GM18870 (cell line): ENCODE results near the gene HOXA3.

Experiments
- ATAC-seq: cut with Tn5 transposase; IDR thresholded peaks from one replicate; pipeline ENCODE4 v1.9.1; 2021; ENCODE audit warnings: moderate library complexity; ENCODE audit not compliant: unreplicated experiment

HOXA3 gene

GRCh38 chr7:27189997-27190748 is 37.8 kb upstream of the HOXA3 start:
- ATAC-seq: no peak

GRCh38 chr7:27189295-27189996 is 37.1 kb upstream of the HOXA3 start:
- no peak for ATAC-seq

DNA sequence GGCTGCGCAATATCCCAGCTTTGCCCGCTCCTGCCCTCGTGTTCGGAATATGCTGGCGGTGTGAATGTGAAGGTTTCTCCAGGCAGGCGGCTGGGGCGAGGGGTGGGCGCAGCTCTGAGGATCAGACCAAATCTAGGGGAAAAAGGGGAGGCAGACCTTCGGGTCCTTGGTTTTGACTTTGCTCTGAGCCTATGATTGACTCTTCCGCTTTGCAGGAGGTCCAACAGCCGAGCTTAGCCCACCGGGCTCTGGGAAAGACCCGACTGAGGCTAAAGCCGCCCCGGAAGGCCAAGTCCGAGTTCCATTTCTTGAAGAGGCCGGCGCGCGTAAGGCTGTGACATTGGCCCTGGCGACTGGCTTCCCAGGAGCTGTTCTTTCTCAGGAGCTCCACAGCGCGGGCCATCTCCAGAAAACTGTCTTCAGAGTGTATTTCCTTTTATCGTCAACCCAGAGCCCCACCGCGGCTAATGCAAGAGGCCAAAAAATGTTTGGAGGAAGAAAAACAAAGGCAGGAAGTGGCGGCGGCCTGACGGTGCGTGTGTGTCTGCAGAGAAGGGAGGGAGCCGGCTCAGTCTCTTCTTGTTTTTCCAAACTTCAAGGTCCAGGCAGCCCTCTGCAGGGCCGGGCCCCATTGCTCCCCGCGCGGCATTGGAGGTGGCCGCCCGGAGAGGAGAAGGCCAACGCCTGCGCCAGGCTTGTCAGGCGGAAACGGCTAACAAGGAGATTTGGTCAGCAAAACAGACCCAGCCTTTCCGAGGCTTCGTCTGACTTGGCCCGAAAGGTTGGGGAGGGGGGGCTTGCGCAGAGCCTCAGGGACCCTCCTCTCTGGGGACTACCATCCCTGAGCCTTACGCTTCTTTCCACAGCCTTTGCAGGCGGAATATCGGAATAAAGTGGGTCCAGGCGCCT is 36.3 kb upstream of the HOXA3 start:
- no peak for ATAC-seq

DNA sequence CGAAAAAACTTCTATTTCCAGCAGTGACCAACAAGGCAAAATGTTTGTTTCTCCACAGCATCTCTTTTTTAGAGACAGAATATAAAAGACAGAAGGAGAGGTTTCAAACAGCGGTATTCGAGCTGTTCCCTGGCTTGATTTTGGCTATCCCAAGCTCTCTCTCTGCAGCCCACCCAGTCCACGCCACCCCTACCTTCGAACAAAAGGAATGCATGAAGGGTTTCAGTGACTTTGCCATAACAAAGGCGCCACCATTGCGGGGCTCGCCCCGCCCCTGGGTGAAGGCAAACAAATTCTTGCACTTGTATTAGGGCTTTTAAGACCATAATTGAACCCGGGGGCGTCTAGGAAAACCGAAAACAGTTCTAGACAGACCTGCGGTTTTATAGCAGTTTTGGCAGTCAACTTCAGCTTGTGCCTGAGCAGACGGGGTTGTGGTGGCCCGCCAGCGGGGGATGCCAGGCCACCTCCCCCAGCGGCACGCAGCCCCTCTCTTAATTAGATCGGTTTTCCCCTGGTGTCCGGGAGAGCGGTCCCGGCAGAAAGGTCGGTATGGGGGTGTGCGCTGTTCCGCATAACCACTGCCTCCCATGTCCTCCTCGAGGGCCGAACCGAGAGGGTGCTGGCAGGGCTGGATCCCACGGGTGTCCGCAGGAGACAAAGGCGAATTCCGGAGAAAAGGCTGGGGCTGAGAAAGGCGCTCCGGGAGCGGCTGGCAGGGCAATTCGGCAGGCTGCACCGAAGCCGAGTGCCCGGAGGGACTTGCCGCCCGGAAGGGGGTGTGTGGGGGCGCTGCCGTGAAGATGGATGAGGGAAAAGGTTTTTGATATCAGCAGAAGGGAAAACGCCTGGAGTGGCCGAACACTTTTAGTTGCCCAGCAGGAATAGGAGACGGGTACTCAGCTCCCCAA is 35.3 kb upstream of the HOXA3 start:
- no peak for ATAC-seq

DNA sequence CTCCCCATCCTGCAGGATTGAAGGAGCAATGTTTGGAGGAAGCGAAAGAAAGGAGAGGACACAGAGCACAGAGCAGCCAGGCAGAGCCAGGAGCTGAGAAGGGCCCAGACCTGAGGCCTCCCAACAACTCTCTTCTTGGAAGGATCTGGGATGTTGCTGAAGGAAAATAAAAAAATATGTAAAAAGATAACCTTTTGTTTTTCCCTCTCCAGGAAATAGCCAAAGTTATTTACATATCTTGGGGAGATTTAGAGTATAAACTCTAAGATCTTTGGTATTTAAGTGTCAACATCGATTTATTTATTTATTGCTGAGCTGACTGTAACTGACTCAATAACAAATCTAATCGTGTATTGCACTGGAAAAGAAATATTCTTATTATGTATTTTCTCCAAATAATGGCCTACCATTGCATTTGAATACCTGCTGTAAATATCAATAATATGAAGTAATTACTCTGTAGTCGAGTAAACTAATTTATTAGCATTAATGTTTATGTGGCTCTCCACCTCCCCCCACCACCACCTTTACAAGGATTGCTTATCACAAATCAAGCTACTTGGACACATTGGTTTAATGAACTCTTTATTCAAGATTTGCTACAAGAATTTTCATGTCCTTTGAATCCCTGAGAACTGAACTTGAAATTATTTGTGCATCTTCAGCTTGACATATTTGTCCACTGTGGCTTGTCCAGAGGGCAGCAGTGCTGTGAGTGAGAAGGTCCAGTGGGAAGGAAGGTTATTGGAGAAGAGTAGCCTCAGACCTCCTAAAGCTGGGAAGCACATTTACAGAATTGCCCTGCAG is 34.5 kb upstream of the HOXA3 start:
- ATAC-seq: no peak

DNA sequence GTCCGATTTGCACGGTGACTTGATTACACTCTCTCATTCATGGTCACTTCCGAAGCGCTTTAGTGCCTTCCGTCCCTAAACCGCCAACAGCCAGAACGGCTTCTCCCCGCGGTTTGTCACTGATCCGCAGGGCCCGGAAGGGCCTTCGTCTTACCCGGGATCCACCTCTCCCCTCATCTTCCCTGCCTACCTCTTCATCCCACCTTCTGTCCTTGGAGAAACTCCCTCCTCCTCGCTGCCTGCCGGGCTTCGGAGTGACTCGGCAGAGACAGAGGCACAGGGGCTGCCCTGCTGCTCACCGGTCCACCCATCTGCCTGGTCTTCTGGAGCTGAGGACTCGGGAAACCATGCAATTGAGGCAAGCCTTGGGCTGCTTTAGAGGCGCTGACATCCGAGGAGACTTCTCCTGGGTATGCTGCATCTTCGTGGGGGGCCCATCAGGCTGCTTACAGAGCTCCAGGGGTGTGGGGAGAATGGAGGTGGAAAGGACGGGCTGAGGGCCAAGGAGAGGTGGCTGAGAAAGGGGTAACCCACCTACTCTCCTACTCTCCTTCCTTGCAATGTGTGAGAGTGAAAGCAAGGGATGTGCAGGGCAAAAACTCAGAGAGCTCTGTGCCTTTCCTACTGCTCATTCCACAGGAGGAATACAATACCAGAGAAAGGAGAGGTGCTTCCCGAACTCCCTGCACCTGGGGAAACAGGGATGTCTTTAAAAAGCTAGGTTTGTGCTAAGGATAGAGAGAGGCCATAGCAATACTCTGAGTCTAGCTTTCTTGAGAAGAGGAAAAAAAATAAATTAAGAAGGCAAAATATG is 33.7 kb upstream of the HOXA3 start:
- ATAC-seq: no peak

GRCh38 chr7:27185013-27185853 is 32.9 kb upstream of the HOXA3 start, which contains the start of gene HOXA11:
Gene HOXA11 (minus strand): TSS chr7:27185232. CDS start chr7:27185144, 88 bp downstream.
- no peak for ATAC-seq

GRCh38 chr7:27184337-27185012 is 32.1 kb upstream of the HOXA3 start:
- ATAC-seq: no peak

DNA sequence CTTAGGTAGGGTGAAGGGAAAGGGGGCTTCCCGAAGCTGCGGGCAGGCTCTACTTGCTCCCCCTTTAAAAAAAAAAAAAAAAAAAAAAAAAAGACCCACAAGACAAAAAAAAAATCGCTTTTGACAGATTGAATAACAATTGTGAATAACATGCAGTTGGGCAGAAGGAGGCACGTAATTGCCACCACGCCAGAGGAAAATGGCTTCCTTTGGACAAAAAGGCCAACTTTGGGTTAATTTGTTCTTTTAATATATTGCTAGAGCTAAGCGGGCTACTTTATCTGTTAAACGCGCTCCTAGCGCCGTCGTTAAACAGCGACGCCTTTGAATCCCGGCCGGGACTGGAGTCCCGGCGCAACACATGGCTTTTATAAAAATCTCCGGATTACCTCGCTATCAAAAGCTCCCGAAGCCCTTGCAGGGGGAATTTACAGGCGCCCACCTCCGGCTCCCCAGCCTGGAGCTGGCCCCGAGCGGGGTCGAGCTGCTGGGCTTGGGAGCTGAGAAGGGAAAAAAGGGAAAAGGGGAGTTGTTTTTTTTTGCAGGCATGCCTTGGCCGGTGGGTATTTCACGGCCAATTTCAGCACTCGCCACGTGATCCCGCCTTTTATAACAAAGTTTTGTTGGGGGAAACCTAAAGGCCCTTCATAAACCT is 31.4 kb upstream of the HOXA3 start:
- no peak for ATAC-seq

- no peak for ATAC-seq
These were observed 30.7 kb upstream of the HOXA3 start for GRCh38 chr7:27182861-27183681.

- no peak for ATAC-seq
These were observed 30.0 kb upstream of the HOXA3 start for GRCh38 chr7:27182285-27182841.

DNA sequence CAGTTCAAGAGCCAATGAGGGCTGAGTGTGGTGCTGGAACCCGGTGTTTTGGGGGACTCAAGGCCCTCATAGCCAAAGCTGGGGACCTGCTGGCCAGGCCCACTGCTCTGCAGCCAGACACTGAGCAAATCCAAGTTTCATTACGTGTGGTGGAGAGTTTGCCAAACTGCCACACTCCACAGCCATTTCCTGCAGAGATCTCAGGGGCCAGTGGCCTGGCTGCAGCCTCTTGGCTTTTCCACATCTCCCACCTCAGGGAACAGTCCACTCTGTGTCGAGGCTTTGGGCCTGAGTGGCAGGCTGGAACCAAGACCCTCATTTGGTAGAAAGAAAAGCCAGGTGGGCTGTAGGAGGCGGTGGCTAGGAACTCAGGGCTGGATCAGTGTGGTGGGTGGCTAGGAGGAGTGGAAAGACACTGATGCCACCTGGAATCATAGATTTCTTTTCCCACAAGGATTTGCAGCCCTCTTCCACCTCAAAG is 29.5 kb upstream of the HOXA3 start:
- ATAC-seq: no peak

DNA sequence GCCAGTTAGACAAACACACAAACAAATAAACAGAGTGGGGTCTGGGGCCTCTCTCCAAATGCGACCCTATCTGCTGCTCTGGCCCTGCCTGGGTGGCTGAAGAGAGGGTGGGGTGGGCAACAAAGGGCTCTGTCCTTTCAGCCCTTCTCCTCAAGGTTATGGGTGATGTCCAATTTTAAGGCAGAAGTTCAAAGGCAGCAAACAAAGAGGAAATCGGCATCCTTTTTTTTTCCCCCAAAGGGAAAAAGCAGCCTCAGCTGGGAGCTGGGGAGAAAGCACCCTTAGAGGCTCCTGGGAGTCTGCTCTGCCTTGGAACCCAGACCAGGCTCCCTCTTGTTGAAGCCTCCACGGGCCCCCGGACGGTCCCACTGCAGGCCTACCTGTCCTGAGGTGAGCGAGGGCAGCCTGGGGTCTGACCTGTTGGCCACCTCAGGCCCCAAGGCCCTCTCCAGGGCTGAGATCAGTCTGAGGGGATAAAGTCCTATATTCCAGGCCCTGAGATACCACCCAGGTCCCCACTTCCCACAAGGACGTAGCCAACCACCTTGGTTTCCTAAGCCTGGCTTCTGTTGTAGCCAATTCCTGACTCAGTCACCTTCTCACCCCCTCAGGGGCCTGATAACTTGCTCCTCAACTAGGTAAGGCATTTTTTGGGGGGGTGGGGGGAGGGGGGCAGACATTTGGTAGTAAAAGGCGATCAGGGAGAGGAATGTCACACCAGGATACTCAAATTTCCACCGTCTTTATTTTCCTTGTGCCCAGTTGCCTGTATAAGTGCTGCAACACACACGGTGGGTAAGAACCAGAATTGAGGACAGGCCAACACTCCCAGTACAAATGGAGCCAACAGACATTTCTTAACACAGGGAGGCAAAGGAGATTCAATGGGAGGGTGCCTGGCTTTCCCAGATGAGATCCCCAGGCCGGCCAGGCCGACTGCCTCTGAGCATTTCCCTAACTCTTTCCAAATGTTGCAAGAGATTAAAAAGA is 28.3 kb upstream of the HOXA3 start:
- no peak for ATAC-seq
